IPS-11a (cell line): Measurements from ENCODE around the gene PEX14.
"Not testable (repeated sequence)": the region's sequence is repeated elsewhere in the genome, so short reads cannot be mapped to it uniquely, and the experiment has no call there.

ENCODE experiments used
- H3K4me3 ChIP-seq: one replicate; pipeline ENCODE4 v1.5.1; 2013; ENCODE audit warnings: low read depth, low read length, control low read depth

PEX14 gene

GRCh38 chr1:10474613-10475507 lies at the start of gene PEX14:
PEX14 (plus strand) TSS chr1:10474950; CDS start chr1:10474967, 17 bp downstream.
- peak within 1 kb of the TSS; percentile 93 for H3K4me3 ChIP-seq

GRCh38 chr1:10425826-10426534 lies 48.8 kb upstream of the PEX14 start:
- not testable (repeated sequence) for H3K4me3 ChIP-seq

GRCh38 chr1:10426535-10426848 lies 48.3 kb upstream of the PEX14 start:
- H3K4me3 ChIP-seq = not testable (repeated sequence)

GRCh38 chr1:10428984-10429383 lies 45.8 kb upstream of the PEX14 start:
- H3K4me3 ChIP-seq = no peak overlapping the region

GRCh38 chr1:10429868-10430215 lies 44.9 kb upstream of the PEX14 start:
- H3K4me3 ChIP-seq = peak overlapping the region; percentile 71

GRCh38 chr1:10430216-10431069 lies 44.3 kb upstream of the PEX14 start, which contains the start of gene CENPS:
CENPS (plus strand) TSS chr1:10430433; CDS start chr1:10430518, 85 bp downstream.
- H3K4me3 ChIP-seq = peak within 1 kb of the TSS; percentile 71

GRCh38 chr1:10431070-10431730 lies 43.5 kb upstream of the PEX14 start:
- H3K4me3 ChIP-seq = peak overlapping the region; percentile 71

GRCh38 chr1:10432910-10433700 lies 41.6 kb upstream of the PEX14 start:
- H3K4me3 ChIP-seq = no peak overlapping the region

- no peak overlapping the region for H3K4me3 ChIP-seq
These were observed 41.0 kb upstream of the PEX14 start for GRCh38 chr1:10433790-10434189.

- no peak overlapping the region for H3K4me3 ChIP-seq
These were observed 40.2 kb upstream of the PEX14 start for GRCh38 chr1:10434590-10434989.

GRCh38 chr1:10437052-10437451 lies 37.7 kb upstream of the PEX14 start:
- no peak overlapping the region for H3K4me3 ChIP-seq

GRCh38 chr1:10438677-10439163 lies 36.0 kb upstream of the PEX14 start:
- no peak overlapping the region for H3K4me3 ChIP-seq

GRCh38 chr1:10440305-10440704 lies 34.4 kb upstream of the PEX14 start:
- no peak overlapping the region for H3K4me3 ChIP-seq

- no peak overlapping the region for H3K4me3 ChIP-seq
These were observed 34.0 kb upstream of the PEX14 start for GRCh38 chr1:10440794-10441193.

- no peak overlapping the region for H3K4me3 ChIP-seq
These were observed 30.5 kb upstream of the PEX14 start for GRCh38 chr1:10444248-10444647.

GRCh38 chr1:10444795-10445397 lies 29.9 kb upstream of the PEX14 start:
- no peak overlapping the region for H3K4me3 ChIP-seq

- no peak overlapping the region for H3K4me3 ChIP-seq
These were observed 27.8 kb upstream of the PEX14 start for GRCh38 chr1:10446790-10447422.

- no peak within 1 kb of the TSS for H3K4me3 ChIP-seq
These were observed 25.0 kb upstream of the PEX14 start, which contains the start of gene CORT for GRCh38 chr1:10449751-10450150. CORT (plus strand) TSS chr1:10450031; CDS start chr1:10450224, 193 bp downstream.
